Neural cell (in vitro differentiated cells): ENCODE measurements around the gene DLEU7. TPM values are rescaled to one million over a fixed set of nuclear protein-coding genes. Genes with fewer than 3 reads are reported as not detected.

Experiments used
- H2AFZ ChIP-seq: fragments of 200-600, 300-800 bp; sonication (generic), shearing (Covaris generic); 2 replicates; pipeline ENCODE4 v1.6.0; 2014; ENCODE audit warnings: low read depth, mild to moderate bottlenecking, antibody characterized with exemption, low read length, moderate library complexity
- H3F3A ChIP-seq: fragments of 200-600 bp; shearing (Covaris generic); 2 replicates; pipeline ENCODE4 v1.6.1; 2016; ENCODE audit warnings: mild to moderate bottlenecking, moderate library complexity, mixed read lengths, antibody characterized with exemption, low read length; ENCODE audit not compliant: insufficient read depth, poor library complexity, severe bottlenecking
- H3K27ac ChIP-seq: fragments of 200-600, 300-800 bp; sonication (generic), shearing (Covaris generic); 2 replicates; pipeline ENCODE4 v1.5.1; 2014; ENCODE audit warnings: mild to moderate bottlenecking, low read length, moderate library complexity
- H3K27me3 ChIP-seq: fragments of 300-800, 200-600 bp; sonication (generic), shearing (Covaris generic); 2 replicates; pipeline ENCODE4 v1.6.0; 2014; ENCODE audit warnings: mild to moderate bottlenecking, low read depth, low read length, moderate library complexity; ENCODE audit not compliant: insufficient read depth
- H3K36me3 ChIP-seq: fragments of 300-800, 200-600 bp; sonication (generic), shearing (Covaris generic); 2 replicates; pipeline ENCODE4 v1.5.1; 2014; ENCODE audit warnings: mild to moderate bottlenecking, antibody characterized with exemption, low read length, moderate library complexity; ENCODE audit not compliant: insufficient read depth
- H3K4me2 ChIP-seq: fragments of 300-800, 200-600 bp; sonication (generic), shearing (Covaris generic); 2 replicates; pipeline ENCODE4 v1.6.0; 2014; ENCODE audit warnings: mild to moderate bottlenecking, low read length
- H3K4me3 ChIP-seq: fragments of 300-800, 200-600 bp; sonication (generic), shearing (Covaris generic); 2 replicates; pipeline ENCODE4 v1.5.1; 2014; ENCODE audit warnings: mild to moderate bottlenecking, low read length, moderate library complexity
- H3K79me2 ChIP-seq: fragments of 200-600 bp; shearing (Covaris generic); replicated peaks from 2 replicates; pipeline ENCODE4 v1.6.0; 2014; ENCODE audit warnings: mild to moderate bottlenecking, low read length, moderate library complexity; ENCODE audit not compliant: insufficient read depth
- H3K9ac ChIP-seq: fragments of 300-800, 200-600 bp; sonication (generic), shearing (Covaris generic); 2 replicates; pipeline ENCODE4 v1.6.1; 2016; ENCODE audit warnings: mild to moderate bottlenecking, low read length, mixed read lengths
- H3K9me2 ChIP-seq: fragments of 200-600 bp; shearing (Covaris generic); 2 replicates; pipeline ENCODE4 v1.6.1; 2016; ENCODE audit warnings: mild to moderate bottlenecking, low read length, mixed read lengths; ENCODE audit not compliant: insufficient read depth
- H3K9me3 ChIP-seq: fragments of 200-600, 300-800 bp; sonication (generic), shearing (Covaris generic); 2 replicates; pipeline ENCODE4 v1.6.1; 2016; ENCODE audit warnings: mild to moderate bottlenecking, mixed run types, low read length, moderate library complexity, mixed read lengths
- H4K20me1 ChIP-seq: fragments of 200-600 bp; shearing (Covaris generic); 2 replicates; pipeline ENCODE4 v1.6.1; 2016; ENCODE audit warnings: mild to moderate bottlenecking, mixed run types; ENCODE audit not compliant: insufficient read depth
- EP300 ChIP-seq: fragments of 450-650 bp; conservative IDR thresholded peaks from 2 replicates; pipeline ENCODE4 v1.6.1; 2014; ENCODE audit warnings: antibody characterized with exemption, mild to moderate bottlenecking, moderate library complexity; ENCODE audit not compliant: poor library complexity, severe bottlenecking
- EZH2 ChIP-seq: fragments of 200-600, 300-800 bp; shearing (Covaris generic), sonication (generic); IDR thresholded peaks from 2 replicates; pipeline ENCODE4 v1.6.1; 2014; ENCODE audit warnings: antibody characterized with exemption, low read length, borderline replicate concordance, mild to moderate bottlenecking; ENCODE audit not compliant: insufficient read depth, poor library complexity, severe bottlenecking
- MXI1 ChIP-seq: fragments of 450-650 bp; conservative IDR thresholded peaks from 2 replicates; pipeline ENCODE4 v1.6.1; 2014; ENCODE audit warnings: antibody characterized with exemption, mild to moderate bottlenecking; ENCODE audit not compliant: poor library complexity, severe bottlenecking
- POLR2AphosphoS5 ChIP-seq: IDR thresholded peaks from 2 replicates; pipeline ENCODE4 v1.6.1; 2012
- RAD21 ChIP-seq: fragments of 450-650 bp; conservative IDR thresholded peaks from 2 replicates; pipeline ENCODE4 v1.6.1; 2014; ENCODE audit warnings: antibody characterized with exemption, mild to moderate bottlenecking, moderate library complexity
- SMC3 ChIP-seq: fragments of 450-650 bp; conservative IDR thresholded peaks from 2 replicates; pipeline ENCODE4 v1.6.1; 2014; ENCODE audit warnings: antibody characterized with exemption, mild to moderate bottlenecking, moderate library complexity; ENCODE audit not compliant: poor library complexity
- TAF1 ChIP-seq: IDR thresholded peaks from 2 replicates; pipeline ENCODE4 v1.6.1; 2012; ENCODE audit warnings: low read depth
- polyA plus RNA-seq: library from polyadenylated mRNA; depleted of rRNA; stranded (reverse); fragments of >200 nt; gene quantifications from 2 replicates; pipeline ENCODE4 v1.2.3, GENCODE V29; 2014
- TF ChIP-seq, protein P1 (sequence below): IDR thresholded peaks from 2 replicates; pipeline ENCODE4 v1.6.1; 2012; ENCODE audit warnings: borderline replicate concordance
- TF ChIP-seq, protein P2 (sequence below): fragments of 450-650 bp; IDR thresholded peaks from 2 replicates; pipeline ENCODE4 v1.5.1; 2014; ENCODE audit warnings: antibody characterized with exemption, mild to moderate bottlenecking, moderate library complexity; ENCODE audit not compliant: poor library complexity, severe bottlenecking

DLEU7 gene
- polyA plus RNA-seq, 1 donor from 2014 or later, result 0.26 TPM

DNA sequence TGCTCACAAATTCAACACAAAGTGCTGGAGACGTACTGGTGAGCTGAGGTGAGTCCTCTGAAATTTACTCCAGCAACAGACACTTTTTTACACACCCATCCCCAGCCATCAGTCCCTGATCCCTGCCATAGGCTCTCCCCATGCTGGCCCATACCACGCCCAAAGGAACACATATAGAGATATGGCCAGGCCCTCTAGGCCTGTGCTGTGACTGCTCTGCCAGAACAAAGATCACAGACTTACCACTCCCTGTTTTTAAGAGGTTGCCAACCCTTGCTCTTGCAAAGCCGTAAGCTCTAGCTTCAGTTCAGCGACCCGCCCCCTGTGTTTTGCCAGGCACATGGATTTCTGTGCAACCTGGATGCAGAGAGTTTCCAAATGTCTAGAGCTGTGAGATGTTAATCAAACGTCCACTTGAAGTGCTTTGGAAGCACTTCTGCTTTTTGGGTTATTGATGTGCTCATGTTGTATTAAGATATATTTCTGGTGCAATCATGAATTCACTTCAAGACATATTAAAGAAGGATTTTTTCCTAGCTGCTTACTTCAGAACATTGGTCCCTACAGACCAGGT is 59.7 kb downstream of the DLEU7 start:
- Histone ChIP-seq H3K9me2 (no peaks in the 10 kb centered on the region), H4K20me1 (no peaks in the 10 kb centered on the region), H3K4me2 (no peak overlapping the region), H3F3A (no peaks in the 10 kb centered on the region), H3K9me3 (no peaks in the 10 kb centered on the region), H3K36me3 (no peaks in the 10 kb centered on the region), H3K9ac (no peak overlapping the region), H3K27ac (peak overlapping the region; percentile 64), H3K4me3 (peak overlapping the region; percentile 28), H3K79me2 (no peaks in the 10 kb centered on the region), H3K27me3 (no peaks in the 10 kb centered on the region), H2AFZ (no peak overlapping the region)
- TF ChIP-seq EP300 (no peak), RAD21 (no peak), TAF1 (no peak), EZH2 (no peak), MXI1 (no peak), SMC3 (no peak), POLR2AphosphoS5 (no peak)
- TF ChIP-seq, protein P1, sequence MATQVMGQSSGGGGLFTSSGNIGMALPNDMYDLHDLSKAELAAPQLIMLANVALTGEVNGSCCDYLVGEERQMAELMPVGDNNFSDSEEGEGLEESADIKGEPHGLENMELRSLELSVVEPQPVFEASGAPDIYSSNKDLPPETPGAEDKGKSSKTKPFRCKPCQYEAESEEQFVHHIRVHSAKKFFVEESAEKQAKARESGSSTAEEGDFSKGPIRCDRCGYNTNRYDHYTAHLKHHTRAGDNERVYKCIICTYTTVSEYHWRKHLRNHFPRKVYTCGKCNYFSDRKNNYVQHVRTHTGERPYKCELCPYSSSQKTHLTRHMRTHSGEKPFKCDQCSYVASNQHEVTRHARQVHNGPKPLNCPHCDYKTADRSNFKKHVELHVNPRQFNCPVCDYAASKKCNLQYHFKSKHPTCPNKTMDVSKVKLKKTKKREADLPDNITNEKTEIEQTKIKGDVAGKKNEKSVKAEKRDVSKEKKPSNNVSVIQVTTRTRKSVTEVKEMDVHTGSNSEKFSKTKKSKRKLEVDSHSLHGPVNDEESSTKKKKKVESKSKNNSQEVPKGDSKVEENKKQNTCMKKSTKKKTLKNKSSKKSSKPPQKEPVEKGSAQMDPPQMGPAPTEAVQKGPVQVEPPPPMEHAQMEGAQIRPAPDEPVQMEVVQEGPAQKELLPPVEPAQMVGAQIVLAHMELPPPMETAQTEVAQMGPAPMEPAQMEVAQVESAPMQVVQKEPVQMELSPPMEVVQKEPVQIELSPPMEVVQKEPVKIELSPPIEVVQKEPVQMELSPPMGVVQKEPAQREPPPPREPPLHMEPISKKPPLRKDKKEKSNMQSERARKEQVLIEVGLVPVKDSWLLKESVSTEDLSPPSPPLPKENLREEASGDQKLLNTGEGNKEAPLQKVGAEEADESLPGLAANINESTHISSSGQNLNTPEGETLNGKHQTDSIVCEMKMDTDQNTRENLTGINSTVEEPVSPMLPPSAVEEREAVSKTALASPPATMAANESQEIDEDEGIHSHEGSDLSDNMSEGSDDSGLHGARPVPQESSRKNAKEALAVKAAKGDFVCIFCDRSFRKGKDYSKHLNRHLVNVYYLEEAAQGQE, result no peak
- TF ChIP-seq, protein P2, sequence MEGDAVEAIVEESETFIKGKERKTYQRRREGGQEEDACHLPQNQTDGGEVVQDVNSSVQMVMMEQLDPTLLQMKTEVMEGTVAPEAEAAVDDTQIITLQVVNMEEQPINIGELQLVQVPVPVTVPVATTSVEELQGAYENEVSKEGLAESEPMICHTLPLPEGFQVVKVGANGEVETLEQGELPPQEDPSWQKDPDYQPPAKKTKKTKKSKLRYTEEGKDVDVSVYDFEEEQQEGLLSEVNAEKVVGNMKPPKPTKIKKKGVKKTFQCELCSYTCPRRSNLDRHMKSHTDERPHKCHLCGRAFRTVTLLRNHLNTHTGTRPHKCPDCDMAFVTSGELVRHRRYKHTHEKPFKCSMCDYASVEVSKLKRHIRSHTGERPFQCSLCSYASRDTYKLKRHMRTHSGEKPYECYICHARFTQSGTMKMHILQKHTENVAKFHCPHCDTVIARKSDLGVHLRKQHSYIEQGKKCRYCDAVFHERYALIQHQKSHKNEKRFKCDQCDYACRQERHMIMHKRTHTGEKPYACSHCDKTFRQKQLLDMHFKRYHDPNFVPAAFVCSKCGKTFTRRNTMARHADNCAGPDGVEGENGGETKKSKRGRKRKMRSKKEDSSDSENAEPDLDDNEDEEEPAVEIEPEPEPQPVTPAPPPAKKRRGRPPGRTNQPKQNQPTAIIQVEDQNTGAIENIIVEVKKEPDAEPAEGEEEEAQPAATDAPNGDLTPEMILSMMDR, result no peak

DNA sequence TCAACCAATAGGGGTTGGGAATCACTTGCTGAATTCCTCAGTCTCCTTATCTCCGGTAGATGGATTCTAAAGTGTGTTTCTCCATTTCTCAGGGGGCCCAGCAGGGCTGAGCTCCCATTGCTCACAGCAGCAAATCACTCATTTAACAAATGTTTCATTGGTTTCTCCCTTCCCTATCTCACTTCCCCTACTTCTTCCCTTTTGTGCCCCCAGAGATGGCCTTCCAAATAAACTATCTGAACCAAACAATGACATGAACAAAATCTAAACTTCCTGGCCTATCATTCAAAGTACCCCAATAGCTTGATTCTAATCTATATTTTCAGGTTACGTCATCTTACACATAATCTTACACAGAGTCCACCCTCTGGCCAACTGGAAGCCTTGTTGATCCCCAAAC is 60.4 kb downstream of the DLEU7 start:
- no peak overlapping the region for H3K9ac ChIP-seq
- no peak overlapping the region for H2AFZ ChIP-seq
- no peak overlapping the region for H3K4me3 ChIP-seq
- H3K36me3 ChIP-seq, result no peaks in the 10 kb centered on the region
- no peaks in the 10 kb centered on the region for H3K27me3 ChIP-seq
- H4K20me1 ChIP-seq, result no peaks in the 10 kb centered on the region
- H3F3A ChIP-seq, result no peaks in the 10 kb centered on the region
- no peak overlapping the region for H3K4me2 ChIP-seq
- no peaks in the 10 kb centered on the region for H3K79me2 ChIP-seq
- TF ChIP-seq RAD21 (no peak), POLR2AphosphoS5 (no peak), EZH2 (no peak), MXI1 (no peak), TAF1 (no peak), SMC3 (no peak)
- TF ChIP-seq, protein P1, result no peak
- H3K9me3 ChIP-seq, result no peaks in the 10 kb centered on the region
- no peak overlapping the region for H3K27ac ChIP-seq
- no peaks in the 10 kb centered on the region for H3K9me2 ChIP-seq
